Stimulated activated CD4-positive, alpha-beta T cell treated with anti-CD3 and anti-CD28 coated beads, Interleukin-12 subunit alpha, Interleukin-12 subunit beta, amount 100 ng/mL, for 4 hours (primary cell): ENCODE measurements around the gene CROCC2.

Experiments used
- DNase-seq: peaks from one replicate; pipeline ENCODE4 v3.0.0-alpha.2; 2020

Gene CROCC2

GRCh38 chr2:241025639-241026038 lies 119.5 kb downstream of the CROCC2 start:
- no peak for DNase-seq

DNA sequence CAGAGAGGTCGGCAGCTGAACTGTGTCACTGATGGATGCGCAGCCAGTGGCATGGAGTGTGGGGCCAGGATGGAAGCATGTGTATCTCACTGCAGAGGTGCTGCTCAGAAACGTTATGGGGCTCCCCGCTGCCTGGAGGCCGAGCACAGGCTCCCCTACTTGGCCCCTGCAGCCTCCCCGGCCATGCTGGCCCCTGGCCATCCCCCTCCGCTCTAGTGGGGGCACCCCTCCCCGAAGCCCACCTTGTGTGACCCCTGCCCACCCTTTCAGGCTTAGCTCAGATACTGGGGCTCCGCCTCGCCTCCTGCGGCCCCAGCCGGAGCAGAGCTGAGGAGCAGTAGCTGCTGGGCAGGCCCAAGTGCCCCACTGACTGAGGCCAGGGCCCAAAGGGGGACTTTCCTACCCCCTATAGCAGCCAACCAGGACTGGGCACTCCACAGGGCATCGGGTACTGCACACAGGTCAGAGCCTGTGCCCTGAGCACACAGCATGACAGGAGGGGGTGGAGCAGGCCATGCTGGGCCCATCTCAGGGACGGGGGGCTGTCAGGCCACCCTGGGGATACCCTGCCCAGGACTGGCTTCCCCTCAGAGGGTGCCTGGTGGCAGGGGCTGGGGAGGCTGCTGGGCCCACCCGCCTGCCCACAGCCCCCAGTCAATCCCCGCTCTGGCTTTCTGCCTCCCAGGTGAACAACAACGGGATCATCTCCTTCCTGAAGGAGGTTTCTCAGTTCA lies 123.6 kb downstream of the CROCC2 start:
- no peak for DNase-seq

GRCh38 chr2:241030333-241030680 lies 124.2 kb downstream of the CROCC2 start:
- no peak for DNase-seq

GRCh38 chr2:241030883-241031282 lies 124.7 kb downstream of the CROCC2 start:
- DNase-seq: no peak

DNA sequence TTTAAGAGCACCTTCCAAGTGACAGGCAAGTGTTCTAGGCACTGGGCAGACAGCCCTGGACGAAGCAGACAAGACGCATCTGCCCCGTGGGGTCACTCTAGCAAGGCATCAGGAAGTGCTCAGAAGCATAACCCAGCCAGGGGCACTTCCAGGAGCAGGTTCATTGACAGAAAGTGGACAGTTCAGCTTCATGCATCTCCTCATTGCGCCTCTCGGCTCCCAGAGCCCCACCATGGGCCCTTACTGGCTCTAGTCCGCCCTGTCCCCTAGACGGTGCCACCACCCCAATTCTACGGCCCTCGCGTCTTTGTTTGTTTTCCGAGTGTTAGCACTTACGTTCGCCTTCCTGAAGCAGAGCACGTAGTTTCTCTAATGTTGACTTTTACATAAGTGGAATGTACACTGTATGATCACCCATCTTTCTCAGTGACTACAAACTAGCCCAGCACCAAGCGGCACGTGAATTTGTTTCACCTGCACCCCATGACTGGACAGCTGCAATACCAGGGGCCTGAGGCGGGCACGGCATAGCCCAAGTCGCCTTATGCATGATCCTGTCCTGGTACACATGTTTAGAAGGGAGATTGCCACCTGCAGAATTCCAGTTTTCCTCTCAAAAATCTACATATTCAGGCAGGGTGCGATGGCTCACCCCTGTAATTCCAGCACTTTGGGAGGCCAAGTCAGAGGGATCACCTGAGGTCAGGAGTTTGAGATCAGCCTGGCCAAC lies 125.5 kb downstream of the CROCC2 start:
- no peak for DNase-seq

DNA sequence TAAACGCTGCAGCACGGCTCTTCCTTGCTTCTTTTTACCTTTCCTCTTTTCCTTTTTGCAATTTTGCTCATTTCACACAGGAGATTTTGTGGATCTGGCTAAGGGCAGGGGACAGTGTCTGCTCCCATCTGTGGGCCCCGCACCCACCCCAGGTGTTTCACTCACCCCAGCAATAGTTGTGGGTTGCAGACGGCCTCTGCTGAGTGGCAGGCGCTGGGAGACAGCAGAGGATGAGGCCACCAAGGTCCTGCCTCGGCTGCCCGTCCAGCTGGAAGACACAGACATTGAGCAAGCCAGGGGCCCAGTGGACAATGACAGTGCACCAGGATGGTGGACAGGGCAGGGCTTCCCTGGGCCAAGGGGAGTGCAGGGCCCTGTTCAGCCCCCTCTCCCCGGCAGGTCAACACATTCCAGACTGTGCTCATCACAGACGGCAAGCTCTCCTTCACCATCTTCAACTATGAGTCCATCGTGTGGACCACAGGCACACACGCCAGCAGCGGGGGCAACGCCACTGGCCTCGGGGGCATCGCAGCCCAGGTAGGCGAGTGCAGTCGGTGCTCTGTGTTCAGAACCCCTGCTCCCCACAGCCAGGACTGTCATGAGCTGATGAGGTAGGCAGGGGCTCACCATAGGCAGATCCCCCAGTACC lies 127.3 kb downstream of the CROCC2 start:
- DNase-seq: no peak

- DNase-seq: no peak
These were observed 127.9 kb downstream of the CROCC2 start for GRCh38 chr2:241033994-241034393.

DNA sequence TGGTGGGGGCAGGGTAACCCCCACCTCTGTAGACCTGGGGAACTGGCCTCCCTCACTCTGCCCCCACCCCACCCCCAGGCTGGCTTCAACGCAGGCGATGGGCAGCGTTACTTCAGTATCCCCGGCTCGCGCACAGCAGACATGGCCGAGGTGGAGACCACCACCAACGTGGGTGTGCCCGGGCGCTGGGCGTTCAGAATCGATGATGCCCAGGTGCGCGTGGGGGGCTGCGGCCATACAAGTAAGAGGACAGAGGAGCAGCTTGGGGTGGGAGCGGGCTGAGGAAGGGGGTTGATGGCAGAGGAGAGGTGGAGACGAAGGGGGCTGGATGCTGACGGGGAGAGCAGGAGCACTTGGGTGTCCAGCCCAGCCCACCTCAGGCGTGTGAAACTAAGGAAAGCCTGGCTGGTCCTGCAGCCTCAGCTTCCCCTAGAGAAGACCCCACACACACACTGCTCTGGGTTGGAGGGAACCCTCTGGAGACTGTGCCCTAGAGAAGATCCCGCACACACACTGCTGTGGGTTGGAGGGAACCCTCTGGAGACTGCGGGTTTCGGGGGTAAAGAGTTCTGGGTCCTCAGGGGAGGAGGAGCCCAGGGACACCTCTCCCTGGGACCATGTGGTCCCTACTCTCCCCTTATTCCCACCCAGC lies 128.5 kb downstream of the CROCC2 start:
- DNase-seq: no peak

GRCh38 chr2:241035142-241035817 lies 129.1 kb downstream of the CROCC2 start:
- DNase-seq: no peak

DNA sequence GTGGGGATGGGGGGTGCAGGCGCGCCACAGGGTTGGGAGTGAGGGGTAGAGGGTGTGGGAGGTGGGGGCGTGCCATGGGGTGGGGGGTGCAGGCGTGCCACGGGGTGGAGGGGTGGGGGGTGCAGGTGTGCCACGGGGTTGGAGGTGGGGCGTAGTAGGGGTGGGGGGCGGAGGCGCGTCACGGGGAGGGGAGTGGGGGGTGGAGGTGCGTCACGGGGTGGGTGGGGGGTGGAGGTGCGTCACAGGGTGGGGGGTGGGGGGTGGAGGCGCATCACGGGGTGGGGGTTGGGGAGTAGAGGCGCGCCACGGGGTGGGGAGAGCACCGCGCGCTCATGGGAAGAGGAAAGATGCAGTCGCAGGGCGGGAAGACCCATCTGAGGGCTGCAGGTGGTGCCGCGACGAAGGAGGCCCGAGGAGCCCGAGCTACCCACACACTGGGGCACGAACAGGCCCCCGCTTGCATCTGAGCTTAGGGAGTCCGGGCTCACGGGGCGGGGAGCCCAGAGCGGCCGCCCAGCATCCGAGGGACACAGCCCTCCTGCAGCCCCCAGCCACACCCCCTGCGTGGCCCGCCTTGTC lies 129.8 kb downstream of the CROCC2 start:
- DNase-seq: peak; percentile 12

- peak; percentile 31 for DNase-seq
These were observed 130.3 kb downstream of the CROCC2 start for GRCh38 chr2:241036397-241036963.

DNA sequence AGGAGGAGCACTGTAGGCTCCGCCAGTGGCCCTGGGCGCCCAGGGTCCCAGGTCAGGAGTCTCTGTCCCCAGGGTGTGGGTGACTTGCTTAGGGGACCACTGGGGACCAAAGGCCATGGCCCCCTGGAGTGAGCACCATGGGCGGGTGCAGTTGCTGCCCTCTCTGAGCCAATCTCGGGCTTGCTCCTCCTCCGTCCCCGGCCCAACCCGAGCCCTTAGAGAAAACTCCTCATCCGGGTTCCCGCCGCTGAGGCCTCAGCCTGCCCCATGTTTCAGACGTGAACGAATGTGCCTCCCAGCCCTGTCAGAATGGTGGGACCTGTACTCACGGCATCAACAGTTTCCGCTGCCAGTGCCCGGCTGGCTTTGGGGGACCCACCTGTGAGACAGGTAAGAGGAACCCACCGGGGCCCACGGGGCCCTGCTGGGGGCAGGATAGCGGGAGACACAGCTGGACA lies 130.9 kb downstream of the CROCC2 start:
- DNase-seq: no peak

DNA sequence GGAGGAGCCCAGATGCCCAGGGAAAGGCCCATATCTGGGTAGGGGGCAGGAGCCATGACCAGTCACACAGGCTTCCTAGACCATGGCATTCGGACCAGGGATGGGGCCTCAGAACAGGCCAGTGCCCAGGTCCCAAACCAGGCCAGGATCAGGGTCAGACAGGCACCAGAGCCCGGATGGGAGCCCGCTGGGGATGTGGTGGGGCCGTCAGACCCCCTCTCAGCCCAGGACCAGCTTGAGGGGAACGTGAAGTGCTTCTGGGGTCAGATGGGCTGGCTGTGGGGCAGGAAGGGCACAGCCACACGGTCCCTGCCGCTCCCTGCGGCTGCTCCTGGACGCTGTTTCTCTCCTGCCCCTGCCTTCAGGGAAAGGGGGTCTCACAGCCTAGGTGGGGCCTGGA lies 131.4 kb downstream of the CROCC2 start:
- no peak for DNase-seq

DNA sequence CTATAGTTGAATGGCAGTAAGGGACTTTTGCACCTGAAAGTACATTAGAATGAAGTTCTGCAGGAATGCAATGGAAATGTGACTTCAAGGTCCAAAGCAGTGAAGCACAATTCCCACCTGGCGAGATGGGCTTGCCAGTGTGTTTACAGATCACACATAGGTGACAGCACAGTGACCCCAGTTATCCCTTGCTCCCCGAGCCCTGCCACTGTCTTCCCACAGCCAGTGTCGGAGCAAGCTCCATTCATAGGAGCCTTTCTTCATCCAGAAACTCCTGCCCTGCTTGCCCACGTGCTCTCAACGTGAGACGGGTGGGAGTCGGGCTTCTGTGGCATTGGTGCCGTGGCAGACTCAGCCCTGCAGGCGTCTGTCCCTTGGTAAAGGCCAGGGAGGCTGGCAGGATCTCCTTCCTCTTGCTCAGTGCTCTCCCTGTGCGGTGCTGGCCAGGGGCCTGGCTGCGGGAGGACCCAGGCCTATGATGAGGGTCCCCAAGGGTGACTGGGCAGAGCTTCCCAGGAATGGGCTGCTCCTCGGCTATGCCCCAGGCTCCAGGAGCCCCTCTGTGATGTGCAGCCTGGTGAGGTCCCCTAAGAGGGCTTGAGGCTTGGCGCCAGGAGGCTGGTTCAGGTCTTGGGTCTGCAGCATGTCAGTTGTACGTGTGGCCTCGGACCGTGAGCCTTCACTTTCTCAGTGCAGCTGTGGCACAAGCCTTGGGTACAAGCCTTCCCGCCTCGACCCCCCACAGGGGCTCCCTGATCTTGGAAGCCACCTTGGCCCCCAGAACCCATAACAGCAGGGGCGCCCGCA lies 132.4 kb downstream of the CROCC2 start:
- no peak for DNase-seq

GRCh38 chr2:241039416-241039815 lies 133.3 kb downstream of the CROCC2 start:
- no peak for DNase-seq

DNA sequence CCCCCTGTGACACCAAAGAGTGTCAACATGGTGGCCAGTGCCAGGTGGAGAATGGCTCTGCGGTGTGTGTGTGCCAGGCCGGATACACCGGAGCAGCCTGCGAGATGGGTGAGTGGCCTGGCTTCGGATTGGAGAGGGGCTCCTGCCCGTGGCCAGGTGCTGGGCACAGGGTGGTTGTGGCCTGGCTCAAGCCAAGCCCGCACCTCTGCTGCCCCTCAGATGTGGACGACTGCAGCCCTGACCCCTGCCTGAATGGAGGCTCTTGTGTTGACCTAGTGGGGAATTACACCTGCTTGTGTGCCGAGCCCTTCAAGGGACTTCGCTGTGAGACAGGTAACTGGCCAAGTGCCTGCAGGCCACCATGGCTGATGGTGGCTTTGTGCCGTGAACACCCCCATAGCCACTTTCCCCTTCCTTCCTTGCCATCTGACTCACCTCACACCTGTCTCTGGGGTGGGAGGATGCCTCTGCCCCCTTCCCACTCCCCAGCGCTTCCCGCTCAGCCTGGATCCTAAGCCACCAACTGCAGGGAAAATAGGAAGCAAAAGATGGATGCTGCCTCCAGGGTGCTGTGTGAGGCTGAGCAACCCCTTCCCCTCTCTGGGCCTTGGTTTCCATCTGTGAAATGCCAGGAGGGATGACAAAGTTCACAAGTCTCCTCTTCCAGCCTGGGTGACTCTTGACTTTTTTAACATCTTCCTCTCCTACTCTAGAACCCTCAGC lies 134.1 kb downstream of the CROCC2 start:
- DNase-seq: no peak

GRCh38 chr2:241041589-241042158 lies 135.5 kb downstream of the CROCC2 start:
- DNase-seq: no peak
